Effector CD8-positive, alpha-beta T cell (primary cell): ENCODE data around the gene FARP2.
A peak's percentile ranks its signal among the peaks of the same experiment; 100 is the strongest.
"Not testable (repeated sequence)": the region's sequence is repeated elsewhere in the genome, so short reads cannot be mapped to it uniquely, and the experiment has no call there.

Source experiments
- DNase-seq: peaks from one replicate; lab custom pipeline; 2025; lab: John Stamatoyannopoulos, UW
- total RNA-seq, 4 experiments: gene quantifications; one replicate each; lab custom pipeline; 2026; lab: John Stamatoyannopoulos, UW

Gene FARP2, protein sequence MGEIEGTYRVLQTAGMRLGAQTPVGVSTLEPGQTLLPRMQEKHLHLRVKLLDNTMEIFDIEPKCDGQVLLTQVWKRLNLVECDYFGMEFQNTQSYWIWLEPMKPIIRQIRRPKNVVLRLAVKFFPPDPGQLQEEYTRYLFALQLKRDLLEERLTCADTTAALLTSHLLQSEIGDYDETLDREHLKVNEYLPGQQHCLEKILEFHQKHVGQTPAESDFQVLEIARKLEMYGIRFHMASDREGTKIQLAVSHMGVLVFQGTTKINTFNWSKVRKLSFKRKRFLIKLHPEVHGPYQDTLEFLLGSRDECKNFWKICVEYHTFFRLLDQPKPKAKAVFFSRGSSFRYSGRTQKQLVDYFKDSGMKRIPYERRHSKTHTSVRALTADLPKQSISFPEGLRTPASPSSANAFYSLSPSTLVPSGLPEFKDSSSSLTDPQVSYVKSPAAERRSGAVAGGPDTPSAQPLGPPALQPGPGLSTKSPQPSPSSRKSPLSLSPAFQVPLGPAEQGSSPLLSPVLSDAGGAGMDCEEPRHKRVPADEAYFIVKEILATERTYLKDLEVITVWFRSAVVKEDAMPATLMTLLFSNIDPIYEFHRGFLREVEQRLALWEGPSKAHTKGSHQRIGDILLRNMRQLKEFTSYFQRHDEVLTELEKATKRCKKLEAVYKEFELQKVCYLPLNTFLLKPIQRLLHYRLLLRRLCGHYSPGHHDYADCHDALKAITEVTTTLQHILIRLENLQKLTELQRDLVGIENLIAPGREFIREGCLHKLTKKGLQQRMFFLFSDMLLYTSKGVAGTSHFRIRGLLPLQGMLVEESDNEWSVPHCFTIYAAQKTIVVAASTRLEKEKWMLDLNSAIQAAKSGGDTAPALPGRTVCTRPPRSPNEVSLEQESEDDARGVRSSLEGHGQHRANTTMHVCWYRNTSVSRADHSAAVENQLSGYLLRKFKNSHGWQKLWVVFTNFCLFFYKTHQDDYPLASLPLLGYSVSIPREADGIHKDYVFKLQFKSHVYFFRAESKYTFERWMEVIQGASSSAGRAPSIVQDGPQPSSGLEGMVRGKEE
- total RNA-seq = 29.2 to 34.4 (median 33.8) reads per million in 4 experiments

GRCh38 chr2:241355983-241356870 is at the start of gene FARP2:
FARP2 (plus strand) TSS chr2:241356285; CDS start chr2:241373108, 16,823 bp downstream.
- peak; percentile 96 for DNase-seq

DNA sequence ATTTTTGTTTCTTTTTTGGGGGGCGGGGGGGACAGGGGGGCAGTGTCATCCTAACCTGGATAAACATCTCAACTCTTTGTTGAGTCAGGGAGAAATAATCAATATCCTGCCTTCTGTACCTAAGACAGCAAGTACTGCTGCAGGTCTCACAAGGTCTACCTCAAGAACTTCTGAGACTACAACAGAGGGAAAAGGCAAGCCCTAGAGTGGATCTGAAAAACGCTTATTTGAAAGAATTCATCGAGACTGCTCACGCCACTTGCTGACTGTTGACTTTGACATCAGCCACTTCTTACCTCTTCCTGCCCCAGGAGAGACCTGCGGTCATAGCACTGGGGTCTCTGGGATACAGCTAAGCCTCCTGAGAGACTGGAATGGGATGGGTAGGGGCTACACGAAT is 49.0 kb upstream of the FARP2 start:
- DNase-seq = no peak

- no peak for DNase-seq
These were observed 47.8 kb upstream of the FARP2 start for GRCh38 chr2:241308267-241308666.

GRCh38 chr2:241308832-241309500 is 47.1 kb upstream of the FARP2 start:
- no peak for DNase-seq

- no peak for DNase-seq
These were observed 46.4 kb upstream of the FARP2 start for GRCh38 chr2:241309684-241310117.

- DNase-seq = no peak
These were observed 45.0 kb upstream of the FARP2 start for GRCh38 chr2:241310917-241311566.

DNA sequence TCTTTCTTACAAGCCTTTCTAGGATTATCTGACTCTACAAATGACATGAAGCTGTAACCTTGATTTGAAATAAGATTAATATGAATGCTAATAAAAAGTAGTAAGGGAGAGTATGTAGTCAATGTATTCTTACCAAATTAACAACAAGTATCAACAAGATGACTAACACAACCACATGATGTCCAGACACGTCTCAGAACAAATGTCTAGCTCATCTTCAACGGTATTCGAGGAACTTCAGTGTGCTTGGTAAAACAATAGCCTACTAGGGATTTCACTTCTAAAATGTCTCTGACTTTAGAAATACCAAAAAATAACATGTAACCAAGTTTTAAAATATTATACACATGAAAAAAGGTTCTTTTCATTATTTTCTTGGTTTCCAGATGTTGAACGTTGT is 44.0 kb upstream of the FARP2 start:
- DNase-seq = no peak

GRCh38 chr2:241313543-241314095 is 42.5 kb upstream of the FARP2 start:
- DNase-seq = no peak

DNA sequence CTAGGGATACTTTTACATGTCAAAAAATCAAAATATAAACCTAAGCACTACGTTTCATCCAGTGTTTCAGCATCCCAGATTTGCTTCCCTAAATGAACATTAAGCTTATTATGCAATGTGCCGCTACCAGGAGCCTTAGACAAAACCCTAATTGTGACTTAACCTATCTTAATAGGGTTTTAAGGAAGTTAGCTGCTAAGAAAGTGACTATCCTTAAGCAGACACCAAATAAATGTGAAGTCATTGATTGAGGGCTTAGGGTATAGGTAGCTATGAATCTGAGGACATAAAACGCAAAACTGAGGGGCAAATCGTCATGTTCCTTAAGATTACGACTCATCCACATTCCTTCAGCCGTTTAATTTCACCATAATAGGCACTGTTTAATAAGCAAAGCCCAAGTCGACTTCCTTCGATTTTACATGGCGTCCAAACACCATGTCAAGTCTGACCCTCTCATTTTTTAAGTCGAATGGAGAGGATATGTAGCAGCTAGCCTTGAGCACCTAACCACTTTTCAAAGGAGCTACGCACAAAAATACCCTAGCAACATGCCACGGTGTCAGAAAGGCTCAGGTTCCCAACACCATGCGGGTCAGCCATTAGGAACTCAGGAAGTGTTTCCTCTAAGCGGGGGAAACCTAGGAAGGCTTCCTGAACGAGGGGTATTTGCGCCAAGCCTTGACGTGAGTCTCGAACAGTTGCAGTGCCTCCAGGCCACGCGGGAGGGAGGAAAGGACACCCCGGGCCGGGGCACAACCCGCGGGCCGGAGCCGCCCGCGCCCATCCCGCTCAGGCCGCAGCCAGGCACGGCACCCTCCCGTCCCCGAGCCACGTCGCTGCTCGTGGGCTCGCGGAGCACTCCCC is 41.6 kb upstream of the FARP2 start:
- DNase-seq = no peak

DNA sequence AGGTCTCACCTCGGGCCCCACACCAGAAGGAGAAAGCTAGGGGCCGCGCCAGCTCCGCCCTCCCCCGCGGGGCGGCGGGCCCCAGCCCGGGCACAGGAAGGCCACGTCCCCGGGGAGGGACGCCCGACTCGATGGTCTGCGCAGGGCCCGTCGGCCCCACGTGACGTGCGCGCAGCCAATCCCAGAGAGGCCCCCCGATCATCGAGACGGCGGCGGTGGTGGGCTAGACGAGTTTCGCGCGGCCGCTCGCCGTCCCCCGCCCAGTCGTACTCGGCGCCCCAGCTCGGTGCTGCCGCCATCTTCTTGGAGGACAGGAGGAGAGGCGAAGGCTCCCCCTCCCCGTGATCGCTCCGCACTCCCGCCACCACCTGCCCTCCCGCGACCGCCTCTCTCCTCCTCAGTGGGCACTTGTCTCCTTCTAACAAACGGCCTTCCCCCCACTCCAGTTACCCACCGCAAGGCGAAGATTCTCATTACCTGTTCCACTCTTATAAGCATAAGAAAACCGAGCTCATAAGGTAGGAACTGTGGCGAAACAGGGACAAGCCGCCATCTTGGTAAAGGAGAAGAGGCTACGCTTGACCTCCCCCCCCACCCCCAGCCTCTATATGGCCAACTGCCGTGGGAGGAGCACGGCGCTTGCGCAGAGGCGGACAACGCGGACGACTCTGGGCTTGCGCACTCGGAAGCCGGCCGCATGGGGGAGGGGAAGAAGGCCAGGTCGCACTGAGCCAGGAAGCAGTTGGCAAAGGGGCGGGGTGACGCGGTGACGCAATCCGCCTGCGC is 40.8 kb upstream of the FARP2 start, which contains the start of gene HDLBP:
Gene HDLBP, minus strand, starts transcription at position 580 of the 786 bp plus-strand sequence. CDS start 48,803 bp downstream, outside the sequence.
- DNase-seq = peak; percentile 100

- DNase-seq = peak; percentile 71
These were observed 40.0 kb upstream of the FARP2 start, which contains the start of gene SEPTIN2 for GRCh38 chr2:241315879-241316631. SEPTIN2 (plus strand) TSS chr2:241315925; CDS start chr2:241324233, 8,308 bp downstream.

DNA sequence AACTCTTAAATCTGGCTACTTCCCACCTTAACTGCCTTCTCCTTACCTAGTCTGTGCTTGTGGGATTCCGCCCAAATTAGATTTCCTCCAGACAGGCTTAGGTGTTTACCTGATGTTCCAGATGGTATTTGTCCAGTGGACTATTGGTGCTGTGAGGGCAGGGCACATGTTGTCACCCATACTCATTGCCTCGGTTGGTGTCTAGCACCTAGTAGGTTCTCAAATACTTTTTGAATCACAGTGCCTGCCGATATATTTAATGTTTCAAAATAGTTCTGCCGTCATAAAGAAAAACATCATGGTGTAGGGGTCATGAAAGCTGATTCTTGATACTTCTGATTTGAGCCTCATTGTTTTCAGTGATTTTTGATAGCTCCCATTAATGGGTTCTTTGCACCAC is 39.3 kb upstream of the FARP2 start:
- no peak for DNase-seq

DNA sequence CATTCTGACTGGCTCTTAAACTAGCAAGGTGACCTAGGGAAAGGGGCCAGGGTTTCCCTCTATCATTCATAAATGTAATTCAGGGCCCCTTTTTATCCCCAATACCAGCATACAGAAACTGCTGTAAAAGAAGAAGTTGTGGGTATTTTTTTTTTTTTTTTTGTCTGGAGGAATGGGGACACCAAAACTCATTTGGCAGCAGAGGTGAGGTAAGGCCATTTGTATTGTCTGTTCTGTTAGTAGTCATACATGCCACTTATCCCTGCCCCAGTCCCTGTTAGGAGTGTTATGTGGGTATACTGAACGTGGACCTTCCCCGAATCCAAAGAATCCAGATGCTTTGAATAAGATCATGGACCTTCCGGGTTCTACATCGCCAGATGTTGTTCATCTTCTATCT is 38.7 kb upstream of the FARP2 start:
- no peak for DNase-seq

- not testable (repeated sequence) for DNase-seq
These were observed 37.3 kb upstream of the FARP2 start for GRCh38 chr2:241318830-241319229.

GRCh38 chr2:241320394-241320793 is 35.7 kb upstream of the FARP2 start:
- DNase-seq = no peak

DNA sequence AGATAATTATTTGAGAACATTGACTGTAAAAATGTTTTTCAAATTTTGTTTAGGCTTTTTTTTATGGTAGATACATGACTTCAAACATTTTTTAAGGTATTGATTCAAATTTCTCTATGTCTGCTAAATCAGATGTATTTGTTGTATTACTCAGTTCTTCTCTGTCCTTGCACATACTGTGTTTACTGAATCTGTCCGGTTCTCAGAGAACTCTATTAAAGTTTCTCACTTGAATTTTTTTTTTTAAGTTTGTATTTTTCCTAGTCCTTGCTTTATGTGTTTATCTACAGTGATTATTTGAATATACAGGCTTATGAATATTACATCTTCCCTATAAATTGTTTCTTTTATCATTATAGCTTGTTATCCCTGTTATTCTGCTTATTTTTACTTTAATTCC is 35.1 kb upstream of the FARP2 start:
- DNase-seq = no peak

- no peak for DNase-seq
These were observed 34.2 kb upstream of the FARP2 start for GRCh38 chr2:241321886-241322285.
